Neural cell (in vitro differentiated cells): ENCODE measurements around the gene SPECC1. TPM values are rescaled to one million over a fixed set of nuclear protein-coding genes. Genes with fewer than 3 reads are reported as not detected.

Source experiments
- H2AFZ ChIP-seq: fragments of 200-600, 300-800 bp; sonication (generic), shearing (Covaris generic); 2 replicates; pipeline ENCODE4 v1.6.0; 2014; ENCODE audit warnings: low read depth, mild to moderate bottlenecking, antibody characterized with exemption, low read length, moderate library complexity
- H3F3A ChIP-seq: fragments of 200-600 bp; shearing (Covaris generic); 2 replicates; pipeline ENCODE4 v1.6.1; 2016; ENCODE audit warnings: mild to moderate bottlenecking, moderate library complexity, mixed read lengths, antibody characterized with exemption, low read length; ENCODE audit not compliant: insufficient read depth, poor library complexity, severe bottlenecking
- H3K27ac ChIP-seq: fragments of 200-600, 300-800 bp; sonication (generic), shearing (Covaris generic); 2 replicates; pipeline ENCODE4 v1.5.1; 2014; ENCODE audit warnings: mild to moderate bottlenecking, low read length, moderate library complexity
- H3K27me3 ChIP-seq: fragments of 300-800, 200-600 bp; sonication (generic), shearing (Covaris generic); 2 replicates; pipeline ENCODE4 v1.6.0; 2014; ENCODE audit warnings: mild to moderate bottlenecking, low read depth, low read length, moderate library complexity; ENCODE audit not compliant: insufficient read depth
- H3K36me3 ChIP-seq: fragments of 300-800, 200-600 bp; sonication (generic), shearing (Covaris generic); 2 replicates; pipeline ENCODE4 v1.5.1; 2014; ENCODE audit warnings: mild to moderate bottlenecking, antibody characterized with exemption, low read length, moderate library complexity; ENCODE audit not compliant: insufficient read depth
- H3K4me2 ChIP-seq: fragments of 300-800, 200-600 bp; sonication (generic), shearing (Covaris generic); 2 replicates; pipeline ENCODE4 v1.6.0; 2014; ENCODE audit warnings: mild to moderate bottlenecking, low read length
- H3K4me3 ChIP-seq: fragments of 300-800, 200-600 bp; sonication (generic), shearing (Covaris generic); 2 replicates; pipeline ENCODE4 v1.5.1; 2014; ENCODE audit warnings: mild to moderate bottlenecking, low read length, moderate library complexity
- H3K79me2 ChIP-seq: fragments of 200-600 bp; shearing (Covaris generic); replicated peaks from 2 replicates; pipeline ENCODE4 v1.6.0; 2014; ENCODE audit warnings: mild to moderate bottlenecking, low read length, moderate library complexity; ENCODE audit not compliant: insufficient read depth
- H3K9ac ChIP-seq: fragments of 300-800, 200-600 bp; sonication (generic), shearing (Covaris generic); 2 replicates; pipeline ENCODE4 v1.6.1; 2016; ENCODE audit warnings: mild to moderate bottlenecking, low read length, mixed read lengths
- H3K9me2 ChIP-seq: fragments of 200-600 bp; shearing (Covaris generic); 2 replicates; pipeline ENCODE4 v1.6.1; 2016; ENCODE audit warnings: mild to moderate bottlenecking, low read length, mixed read lengths; ENCODE audit not compliant: insufficient read depth
- H3K9me3 ChIP-seq: fragments of 200-600, 300-800 bp; sonication (generic), shearing (Covaris generic); 2 replicates; pipeline ENCODE4 v1.6.1; 2016; ENCODE audit warnings: mild to moderate bottlenecking, mixed run types, low read length, moderate library complexity, mixed read lengths
- H4K20me1 ChIP-seq: fragments of 200-600 bp; shearing (Covaris generic); 2 replicates; pipeline ENCODE4 v1.6.1; 2016; ENCODE audit warnings: mild to moderate bottlenecking, mixed run types; ENCODE audit not compliant: insufficient read depth
- EP300 ChIP-seq: fragments of 450-650 bp; conservative IDR thresholded peaks from 2 replicates; pipeline ENCODE4 v1.6.1; 2014; ENCODE audit warnings: antibody characterized with exemption, mild to moderate bottlenecking, moderate library complexity; ENCODE audit not compliant: poor library complexity, severe bottlenecking
- MXI1 ChIP-seq: fragments of 450-650 bp; conservative IDR thresholded peaks from 2 replicates; pipeline ENCODE4 v1.6.1; 2014; ENCODE audit warnings: antibody characterized with exemption, mild to moderate bottlenecking; ENCODE audit not compliant: poor library complexity, severe bottlenecking
- POLR2AphosphoS5 ChIP-seq: IDR thresholded peaks from 2 replicates; pipeline ENCODE4 v1.6.1; 2012
- RAD21 ChIP-seq: fragments of 450-650 bp; conservative IDR thresholded peaks from 2 replicates; pipeline ENCODE4 v1.6.1; 2014; ENCODE audit warnings: antibody characterized with exemption, mild to moderate bottlenecking, moderate library complexity
- SMC3 ChIP-seq: fragments of 450-650 bp; conservative IDR thresholded peaks from 2 replicates; pipeline ENCODE4 v1.6.1; 2014; ENCODE audit warnings: antibody characterized with exemption, mild to moderate bottlenecking, moderate library complexity; ENCODE audit not compliant: poor library complexity
- TAF1 ChIP-seq: IDR thresholded peaks from 2 replicates; pipeline ENCODE4 v1.6.1; 2012; ENCODE audit warnings: low read depth
- polyA plus RNA-seq: library from polyadenylated mRNA; depleted of rRNA; stranded (reverse); fragments of >200 nt; gene quantifications from 2 replicates; pipeline ENCODE4 v1.2.3, GENCODE V29; 2014
- TF ChIP-seq, protein P1 (sequence below): IDR thresholded peaks from 2 replicates; pipeline ENCODE4 v1.6.1; 2012; ENCODE audit warnings: borderline replicate concordance
- TF ChIP-seq, protein P2 (sequence below): fragments of 450-650 bp; IDR thresholded peaks from 2 replicates; pipeline ENCODE4 v1.5.1; 2014; ENCODE audit warnings: antibody characterized with exemption, mild to moderate bottlenecking, moderate library complexity; ENCODE audit not compliant: poor library complexity, severe bottlenecking

Gene SPECC1
- polyA plus RNA-seq, 1 donor from 2014 or later = 8.6 TPM

DNA sequence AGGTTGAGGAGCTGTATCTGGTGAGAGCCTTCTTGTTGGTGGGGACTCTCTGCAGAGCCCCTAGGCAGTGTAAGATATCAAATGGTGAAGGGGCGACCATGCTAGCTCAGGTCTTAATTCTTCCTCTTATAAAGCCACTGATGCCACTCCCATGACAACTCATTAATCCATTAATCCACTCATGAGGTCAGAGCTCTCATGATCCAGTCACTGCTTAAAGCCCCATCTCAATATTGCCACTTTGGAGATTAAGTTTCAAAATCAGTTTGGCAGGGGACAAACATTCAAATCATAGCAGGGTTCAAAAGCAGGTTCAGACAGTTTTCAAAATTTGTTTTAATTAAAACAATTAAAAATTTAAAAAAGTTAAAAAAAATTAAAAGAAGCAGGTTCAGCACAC lies 13.1 kb upstream of the SPECC1 start:
- H3K9me2 ChIP-seq = no peaks in the 10 kb centered on the region
- H3K27ac ChIP-seq = no peak overlapping the region
- H3K79me2 ChIP-seq = no peaks in the 10 kb centered on the region
- H3K36me3 ChIP-seq = no peaks in the 10 kb centered on the region
- H3K4me2 ChIP-seq = no peak overlapping the region
- H3K27me3 ChIP-seq = no peaks in the 10 kb centered on the region
- TF ChIP-seq RAD21 (no peak), EP300 (no peak), SMC3 (no peak), TAF1 (no peak), MXI1 (no peak), POLR2AphosphoS5 (no peak)
- TF ChIP-seq, protein P1, sequence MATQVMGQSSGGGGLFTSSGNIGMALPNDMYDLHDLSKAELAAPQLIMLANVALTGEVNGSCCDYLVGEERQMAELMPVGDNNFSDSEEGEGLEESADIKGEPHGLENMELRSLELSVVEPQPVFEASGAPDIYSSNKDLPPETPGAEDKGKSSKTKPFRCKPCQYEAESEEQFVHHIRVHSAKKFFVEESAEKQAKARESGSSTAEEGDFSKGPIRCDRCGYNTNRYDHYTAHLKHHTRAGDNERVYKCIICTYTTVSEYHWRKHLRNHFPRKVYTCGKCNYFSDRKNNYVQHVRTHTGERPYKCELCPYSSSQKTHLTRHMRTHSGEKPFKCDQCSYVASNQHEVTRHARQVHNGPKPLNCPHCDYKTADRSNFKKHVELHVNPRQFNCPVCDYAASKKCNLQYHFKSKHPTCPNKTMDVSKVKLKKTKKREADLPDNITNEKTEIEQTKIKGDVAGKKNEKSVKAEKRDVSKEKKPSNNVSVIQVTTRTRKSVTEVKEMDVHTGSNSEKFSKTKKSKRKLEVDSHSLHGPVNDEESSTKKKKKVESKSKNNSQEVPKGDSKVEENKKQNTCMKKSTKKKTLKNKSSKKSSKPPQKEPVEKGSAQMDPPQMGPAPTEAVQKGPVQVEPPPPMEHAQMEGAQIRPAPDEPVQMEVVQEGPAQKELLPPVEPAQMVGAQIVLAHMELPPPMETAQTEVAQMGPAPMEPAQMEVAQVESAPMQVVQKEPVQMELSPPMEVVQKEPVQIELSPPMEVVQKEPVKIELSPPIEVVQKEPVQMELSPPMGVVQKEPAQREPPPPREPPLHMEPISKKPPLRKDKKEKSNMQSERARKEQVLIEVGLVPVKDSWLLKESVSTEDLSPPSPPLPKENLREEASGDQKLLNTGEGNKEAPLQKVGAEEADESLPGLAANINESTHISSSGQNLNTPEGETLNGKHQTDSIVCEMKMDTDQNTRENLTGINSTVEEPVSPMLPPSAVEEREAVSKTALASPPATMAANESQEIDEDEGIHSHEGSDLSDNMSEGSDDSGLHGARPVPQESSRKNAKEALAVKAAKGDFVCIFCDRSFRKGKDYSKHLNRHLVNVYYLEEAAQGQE = no peak
- TF ChIP-seq, protein P2, sequence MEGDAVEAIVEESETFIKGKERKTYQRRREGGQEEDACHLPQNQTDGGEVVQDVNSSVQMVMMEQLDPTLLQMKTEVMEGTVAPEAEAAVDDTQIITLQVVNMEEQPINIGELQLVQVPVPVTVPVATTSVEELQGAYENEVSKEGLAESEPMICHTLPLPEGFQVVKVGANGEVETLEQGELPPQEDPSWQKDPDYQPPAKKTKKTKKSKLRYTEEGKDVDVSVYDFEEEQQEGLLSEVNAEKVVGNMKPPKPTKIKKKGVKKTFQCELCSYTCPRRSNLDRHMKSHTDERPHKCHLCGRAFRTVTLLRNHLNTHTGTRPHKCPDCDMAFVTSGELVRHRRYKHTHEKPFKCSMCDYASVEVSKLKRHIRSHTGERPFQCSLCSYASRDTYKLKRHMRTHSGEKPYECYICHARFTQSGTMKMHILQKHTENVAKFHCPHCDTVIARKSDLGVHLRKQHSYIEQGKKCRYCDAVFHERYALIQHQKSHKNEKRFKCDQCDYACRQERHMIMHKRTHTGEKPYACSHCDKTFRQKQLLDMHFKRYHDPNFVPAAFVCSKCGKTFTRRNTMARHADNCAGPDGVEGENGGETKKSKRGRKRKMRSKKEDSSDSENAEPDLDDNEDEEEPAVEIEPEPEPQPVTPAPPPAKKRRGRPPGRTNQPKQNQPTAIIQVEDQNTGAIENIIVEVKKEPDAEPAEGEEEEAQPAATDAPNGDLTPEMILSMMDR = no peak
- no peaks in the 10 kb centered on the region for H3F3A ChIP-seq
- no peaks in the 10 kb centered on the region for H3K9me3 ChIP-seq
- H2AFZ ChIP-seq = no peak overlapping the region
- no peaks in the 10 kb centered on the region for H4K20me1 ChIP-seq
- no peak overlapping the region for H3K4me3 ChIP-seq
- H3K9ac ChIP-seq = no peak overlapping the region

DNA sequence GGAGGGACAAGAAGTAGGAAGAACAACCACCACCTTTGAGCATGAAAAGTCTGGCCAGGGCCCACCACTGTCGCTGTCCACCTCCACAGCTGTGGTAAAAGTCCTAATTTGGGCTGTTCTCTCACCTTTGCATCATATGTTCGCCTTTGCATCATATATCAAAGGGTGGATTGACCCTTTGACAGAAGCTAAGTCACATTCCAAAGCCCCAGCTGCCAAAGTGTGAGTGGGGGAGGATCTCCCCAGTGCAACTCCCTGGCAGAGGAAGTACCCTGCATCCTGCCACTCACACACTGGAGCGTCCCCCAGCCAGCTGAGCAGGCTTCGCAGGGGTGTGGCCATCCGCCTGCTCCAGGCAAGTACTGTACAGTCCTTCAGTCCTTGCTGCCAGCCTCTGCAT lies 12.7 kb upstream of the SPECC1 start:
- Histone ChIP-seq H3K4me3 (no peak overlapping the region), H3K9me3 (no peaks in the 10 kb centered on the region), H3K36me3 (no peaks in the 10 kb centered on the region), H3F3A (no peaks in the 10 kb centered on the region), H3K9me2 (no peaks in the 10 kb centered on the region), H3K79me2 (no peaks in the 10 kb centered on the region), H3K4me2 (no peak overlapping the region), H3K27me3 (no peaks in the 10 kb centered on the region), H3K27ac (no peak overlapping the region), H2AFZ (no peak overlapping the region), H3K9ac (no peak overlapping the region), H4K20me1 (no peaks in the 10 kb centered on the region)
- TF ChIP-seq TAF1 = no peak
- TF ChIP-seq, protein P1 = no peak
